HEK293T (cell line): ENCODE results near the gene DNAJC3.

Experiments used
- BHLHE40 ChIP-seq: fragments of 450-650 bp; IDR thresholded peaks from 2 replicates; pipeline ENCODE4 v1.6.1; 2016; ENCODE audit warnings: mild to moderate bottlenecking, moderate library complexity, borderline replicate concordance
- CTBP1 ChIP-seq: fragments of 450-650 bp; IDR thresholded peaks from 2 replicates; pipeline ENCODE4 v1.6.1; 2016; ENCODE audit warnings: borderline replicate concordance
- ELF4 ChIP-seq: fragments of 450-650 bp; IDR thresholded peaks from 2 replicates; pipeline ENCODE4 v1.6.1; 2017; ENCODE audit warnings: antibody characterized with exemption
- FOXA1 ChIP-seq: fragments of 450-650 bp; IDR thresholded peaks from 2 replicates; pipeline ENCODE4 v1.6.1; 2016; ENCODE audit warnings: mild to moderate bottlenecking
- L3MBTL2 ChIP-seq: fragments of 450-650 bp; conservative IDR thresholded peaks from 2 replicates; pipeline ENCODE4 v1.6.1; 2016; ENCODE audit warnings: mild to moderate bottlenecking
- LEF1 ChIP-seq: fragments of 450-650 bp; IDR thresholded peaks from 2 replicates; pipeline ENCODE4 v1.6.1; 2017; ENCODE audit warnings: mild to moderate bottlenecking, borderline replicate concordance
- SP1 ChIP-seq: fragments of 450-650 bp; IDR thresholded peaks from 2 replicates; pipeline ENCODE4 v1.6.1; 2017
- SUZ12 ChIP-seq: fragments of 450-650 bp; IDR thresholded peaks from 2 replicates; pipeline ENCODE4 v1.6.1; 2016; ENCODE audit warnings: mild to moderate bottlenecking
- TARDBP ChIP-seq: fragments of 450-650 bp; IDR thresholded peaks from 2 replicates; pipeline ENCODE4 v1.6.1; 2016

GRCh38 chr13:95660981-95661581 lies 15.9 kb upstream of the DNAJC3 start:
- TF ChIP-seq SUZ12 (no peak), L3MBTL2 (no peak), SP1 (no peak), TARDBP (no peak), LEF1 (no peak), CTBP1 (no peak), FOXA1 (no peak), BHLHE40 (no peak), ELF4 (no peak)
